ENCODE data around the gene SHISA7.

SHISA7 gene

GRCh38 chr19:55482156-55482961 lies 39.3 kb upstream of the SHISA7 start:
- no peak for DNase-seq

GRCh38 chr19:55481794-55482155 lies 38.7 kb upstream of the SHISA7 start:
- no peak for DNase-seq

GRCh38 chr19:55481148-55481793 lies 38.2 kb upstream of the SHISA7 start:
- no peak for DNase-seq

- DNase-seq, result no peak
Measured at GRCh38 chr19:55479451-55480230, 36.5 kb upstream of the SHISA7 start.

- DNase-seq, result no peak
Measured at GRCh38 chr19:55479045-55479444, 35.9 kb upstream of the SHISA7 start.

- no peak for DNase-seq
Measured at GRCh38 chr19:55478364-55478763, 35.3 kb upstream of the SHISA7 start.

GRCh38 chr19:55477905-55478304 lies 34.8 kb upstream of the SHISA7 start:
- no peak for DNase-seq

- DNase-seq, result peak; percentile 97
Measured at GRCh38 chr19:55476100-55476775, 33.1 kb upstream of the SHISA7 start, which contains the start of gene ZNF628. ZNF628 (plus strand) TSS chr19:55476617; CDS start chr19:55479911, 3,294 bp downstream.

GRCh38 chr19:55474269-55475265 lies 31.5 kb upstream of the SHISA7 start:
- no peak for DNase-seq

GRCh38 chr19:55473225-55474012 lies 30.3 kb upstream of the SHISA7 start:
- DNase-seq, result no peak

GRCh38 chr19:55472463-55472862 lies 29.4 kb upstream of the SHISA7 start:
- DNase-seq, result no peak

- DNase-seq, result no peak
Measured at GRCh38 chr19:55471266-55471665, 28.2 kb upstream of the SHISA7 start.

- no peak for DNase-seq
Measured at GRCh38 chr19:55468054-55468393, 24.9 kb upstream of the SHISA7 start.

- DNase-seq, result peak; percentile 54
Measured at GRCh38 chr19:55467236-55468053, 24.3 kb upstream of the SHISA7 start.

- no peak for DNase-seq
Measured at GRCh38 chr19:55466241-55466614, 23.1 kb upstream of the SHISA7 start.

GRCh38 chr19:55465460-55466240 lies 22.6 kb upstream of the SHISA7 start:
- no peak for DNase-seq

- DNase-seq, result no peak
Measured at GRCh38 chr19:55464662-55465054, 21.6 kb upstream of the SHISA7 start, which contains the start of gene C19orf85. C19orf85 (minus strand) TSS chr19:55464751; CDS start chr19:55464554, 197 bp downstream.

- no peak for DNase-seq
Measured at GRCh38 chr19:55464039-55464661, 21.1 kb upstream of the SHISA7 start.

- DNase-seq, result no peak
Measured at GRCh38 chr19:55463583-55464031, 20.5 kb upstream of the SHISA7 start.
